Stromal cell of bone marrow (primary cell): ENCODE data around the gene RO60.

Source experiments
- DNase-seq: peaks from one replicate; pipeline ENCODE4 v3.0.0-alpha.2; 2012; ENCODE audit warnings: low read depth

Gene RO60

GRCh38 chr1:193060938-193061337, 1.5 kb downstream of the RO60 start:
- no peak for DNase-seq

- DNase-seq, result no peak
Measured at GRCh38 chr1:193062698-193063463, 3.5 kb downstream of the RO60 start.

GRCh38 chr1:193065954-193066353, 6.5 kb downstream of the RO60 start:
- DNase-seq, result no peak

GRCh38 chr1:193066606-193067005, 7.2 kb downstream of the RO60 start:
- no peak for DNase-seq

- no peak for DNase-seq
Measured at GRCh38 chr1:193068013-193068412, 8.6 kb downstream of the RO60 start.

- no peak for DNase-seq
Measured at GRCh38 chr1:193069748-193070385, 10.5 kb downstream of the RO60 start.

- no peak for DNase-seq
Measured at GRCh38 chr1:193070386-193070753, 11.0 kb downstream of the RO60 start.

- DNase-seq, result no peak
Measured at GRCh38 chr1:193070942-193071341, 11.5 kb downstream of the RO60 start.

- no peak for DNase-seq
Measured at GRCh38 chr1:193077991-193078390, 18.6 kb downstream of the RO60 start.

GRCh38 chr1:193079187-193079586, 19.8 kb downstream of the RO60 start:
- no peak for DNase-seq

- no peak for DNase-seq
Measured at GRCh38 chr1:193083365-193084088, 24.1 kb downstream of the RO60 start.

- no peak for DNase-seq
Measured at GRCh38 chr1:193085263-193085662, 25.9 kb downstream of the RO60 start.

GRCh38 chr1:193086342-193086741, 26.9 kb downstream of the RO60 start:
- DNase-seq, result no peak

- DNase-seq, result no peak
Measured at GRCh38 chr1:193087893-193088292, 28.5 kb downstream of the RO60 start.

GRCh38 chr1:193090865-193091264, 31.5 kb downstream of the RO60 start:
- no peak for DNase-seq

- DNase-seq, result no peak
Measured at GRCh38 chr1:193094112-193094511, 34.7 kb downstream of the RO60 start.

- DNase-seq, result no peak
Measured at GRCh38 chr1:193102662-193103061, 43.2 kb downstream of the RO60 start.

GRCh38 chr1:193103759-193104501, 44.5 kb downstream of the RO60 start:
- no peak for DNase-seq

- no peak for DNase-seq
Measured at GRCh38 chr1:193104502-193104906, 45.1 kb downstream of the RO60 start.

GRCh38 chr1:193104907-193105820, 45.8 kb downstream of the RO60 start, which contains the start of gene GLRX2:
Gene GLRX2, minus strand, starts transcription at chr1:193105414. Its CDS starts 32 bp downstream, at chr1:193105382.
- DNase-seq, result peak; percentile 81

GRCh38 chr1:193105821-193106177, 46.4 kb downstream of the RO60 start:
- no peak for DNase-seq
